ENCODE results near the gene DPF3.

- TF ChIP-seq CTCF (IDR thresholded peaks at IDR 0.05) (no peak), POLR2AphosphoS5 (IDR thresholded peaks at IDR 0.05; ENCODE audit: low read depth, low read length) (no peak), REST (IDR thresholded peaks at IDR 0.05; ENCODE audit: insufficient read depth in 1 of 2, low read depth in 2 of 2, low read length in 1 of 2) (no peak)
These were observed 305.4 kb downstream of the DPF3 start for GRCh38 chr14:72588521-72588920.
